HG03575 (cell line): ENCODE measurements around the gene FAM120B.

Experiments used
- ATAC-seq: cut with Tn5 transposase; IDR thresholded peaks from one replicate; pipeline ENCODE4 v1.9.1; 2021; ENCODE audit not compliant: unreplicated experiment, insufficient number of reproducible peaks, low FRiP score; ENCODE audit errors: extremely low read depth

The FAM120B gene

GRCh38 chr6:170424604-170425126, 118.1 kb downstream of the FAM120B start:
- no peak for ATAC-seq

DNA sequence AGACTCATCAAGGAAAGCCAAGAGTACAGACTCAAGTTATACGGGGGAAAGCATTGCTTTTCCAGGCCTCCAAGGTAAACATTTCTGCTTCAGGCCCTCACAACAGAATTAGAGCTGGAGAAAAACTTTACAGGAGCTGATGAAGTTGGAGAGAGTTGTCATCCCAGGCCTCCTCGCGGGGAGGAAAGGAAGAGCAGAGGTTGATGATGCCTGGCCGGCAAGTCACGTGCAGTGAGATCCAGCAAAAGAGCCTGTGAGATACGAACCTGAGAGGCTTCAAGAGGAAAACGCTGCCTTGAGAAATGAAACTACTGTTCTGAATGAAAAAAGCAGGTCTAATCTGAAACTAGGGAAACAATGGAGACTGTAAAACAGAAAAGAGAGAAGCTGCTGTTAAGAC, 122.9 kb downstream of the FAM120B start:
- no peak for ATAC-seq

GRCh38 chr6:170433163-170434116, 126.9 kb downstream of the FAM120B start:
- ATAC-seq, result no peak

DNA sequence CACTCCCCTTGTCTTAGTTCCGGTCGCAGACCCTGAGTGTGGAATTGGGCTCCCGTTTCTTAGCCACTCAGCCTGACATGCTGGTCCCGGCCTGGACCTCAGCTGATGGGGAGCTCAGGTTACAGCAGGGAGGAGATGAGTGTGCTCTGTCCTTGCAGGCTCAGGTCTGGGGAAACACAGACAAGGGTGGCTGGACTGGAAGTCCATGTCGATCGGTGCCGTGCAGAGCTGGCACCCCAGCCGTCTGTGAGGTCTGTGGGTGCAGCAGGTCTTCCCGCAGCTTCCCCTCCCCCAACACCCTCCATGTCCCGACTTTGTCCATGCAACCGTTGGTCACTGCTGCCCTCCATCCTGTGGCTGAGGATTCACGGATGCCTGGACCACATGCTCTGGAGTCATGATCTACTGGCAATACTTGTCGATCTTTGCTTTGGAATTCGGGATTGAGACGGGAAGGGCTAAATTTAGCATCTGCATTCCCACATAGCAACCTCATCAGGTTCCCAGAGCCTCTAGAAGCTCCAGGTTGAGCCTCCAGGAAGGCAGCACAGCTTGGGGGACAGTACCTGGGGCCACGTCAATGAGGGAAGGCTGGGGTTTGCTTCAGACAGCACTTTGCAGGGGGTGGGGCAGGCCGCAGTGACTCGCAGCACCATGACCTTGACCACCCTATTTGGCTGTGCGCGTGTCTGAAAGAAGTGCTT, 127.7 kb downstream of the FAM120B start:
- ATAC-seq, result no peak

- no peak for ATAC-seq
Observed at GRCh38 chr6:170434821-170435155, 128.2 kb downstream of the FAM120B start.

GRCh38 chr6:170435766-170436165, 129.2 kb downstream of the FAM120B start:
- ATAC-seq, result no peak

DNA sequence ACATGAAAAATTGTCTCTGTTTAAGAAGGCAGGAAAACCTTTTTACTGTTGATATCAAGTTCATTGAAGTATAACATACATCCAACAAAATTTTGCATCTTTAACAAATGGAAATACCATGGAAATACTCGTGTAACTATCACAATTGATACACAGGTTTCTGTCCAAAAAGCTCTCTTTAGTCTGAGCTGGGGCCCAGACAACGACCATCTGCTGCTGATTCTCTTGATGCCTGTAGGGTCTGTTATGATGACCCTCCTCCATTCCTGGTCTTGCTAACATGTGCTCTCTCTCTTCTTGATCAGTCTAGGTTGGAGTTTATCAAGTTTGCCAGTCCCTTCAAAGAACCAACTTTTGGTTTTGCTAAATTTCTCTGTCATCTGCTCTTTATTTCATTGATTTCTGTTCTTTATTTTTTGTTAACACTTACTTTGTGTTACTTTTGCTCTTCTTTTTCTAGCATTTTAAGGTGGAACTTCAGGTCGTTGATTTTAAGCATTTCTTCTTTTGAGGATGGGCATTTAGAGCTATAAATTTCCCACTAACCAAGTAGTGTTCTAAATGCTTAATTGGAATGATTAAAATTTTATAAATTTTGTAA, 129.8 kb downstream of the FAM120B start:
- ATAC-seq, result no peak

DNA sequence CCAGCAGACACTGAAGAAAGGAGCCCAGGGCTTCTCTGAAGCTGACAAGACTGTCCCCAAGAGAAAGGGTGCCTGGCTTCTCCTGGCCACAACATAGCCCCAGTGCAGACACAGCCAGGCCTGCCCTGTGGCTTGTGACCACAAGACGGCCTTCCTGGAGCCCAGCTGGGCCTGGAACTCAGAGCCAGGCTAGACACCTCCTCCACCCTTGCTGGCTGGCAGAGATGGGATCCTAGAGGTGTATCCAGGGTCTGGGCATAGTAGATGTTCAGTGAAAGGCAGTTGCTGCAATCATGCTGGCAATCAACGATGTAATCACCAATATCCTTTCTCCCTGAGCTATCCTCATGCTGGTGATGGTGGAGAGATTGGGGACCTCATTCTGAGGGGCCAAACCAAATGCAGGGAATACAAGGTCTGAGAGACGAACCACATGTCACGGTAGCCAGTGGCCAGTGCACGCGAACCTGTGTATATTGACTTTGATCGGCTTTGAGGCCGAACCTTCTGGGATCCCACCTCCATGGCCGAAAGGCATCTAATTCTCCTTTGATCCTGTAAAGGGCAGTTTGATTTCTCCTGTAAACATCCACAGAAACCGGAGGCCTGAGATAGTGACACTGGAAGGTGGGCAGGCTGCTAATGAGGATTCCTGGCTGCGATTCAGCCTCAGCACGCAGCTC, 131.3 kb downstream of the FAM120B start:
- no peak for ATAC-seq

- no peak for ATAC-seq
Observed at GRCh38 chr6:170438402-170438753, 131.8 kb downstream of the FAM120B start.

DNA sequence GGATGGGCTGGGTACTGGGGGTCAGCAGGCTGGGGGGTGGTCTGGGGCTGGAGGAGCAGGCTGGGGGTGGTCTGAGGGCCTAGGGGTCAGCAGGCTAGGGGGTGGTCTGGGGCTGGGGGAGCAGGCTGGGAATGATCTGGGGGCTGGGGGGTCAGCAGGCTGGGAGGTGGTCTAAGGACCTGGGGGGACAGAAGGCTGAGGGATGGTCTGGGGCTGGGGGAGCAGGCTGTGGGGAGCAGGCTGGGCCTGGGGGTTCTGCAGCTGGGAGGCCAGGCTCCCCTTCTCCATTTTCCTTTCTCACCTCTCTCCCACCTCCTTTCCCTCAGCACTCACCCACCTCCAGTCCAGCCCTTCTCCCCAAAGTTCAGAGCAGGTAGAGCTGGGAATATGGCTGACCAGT, 132.3 kb downstream of the FAM120B start:
- no peak for ATAC-seq

DNA sequence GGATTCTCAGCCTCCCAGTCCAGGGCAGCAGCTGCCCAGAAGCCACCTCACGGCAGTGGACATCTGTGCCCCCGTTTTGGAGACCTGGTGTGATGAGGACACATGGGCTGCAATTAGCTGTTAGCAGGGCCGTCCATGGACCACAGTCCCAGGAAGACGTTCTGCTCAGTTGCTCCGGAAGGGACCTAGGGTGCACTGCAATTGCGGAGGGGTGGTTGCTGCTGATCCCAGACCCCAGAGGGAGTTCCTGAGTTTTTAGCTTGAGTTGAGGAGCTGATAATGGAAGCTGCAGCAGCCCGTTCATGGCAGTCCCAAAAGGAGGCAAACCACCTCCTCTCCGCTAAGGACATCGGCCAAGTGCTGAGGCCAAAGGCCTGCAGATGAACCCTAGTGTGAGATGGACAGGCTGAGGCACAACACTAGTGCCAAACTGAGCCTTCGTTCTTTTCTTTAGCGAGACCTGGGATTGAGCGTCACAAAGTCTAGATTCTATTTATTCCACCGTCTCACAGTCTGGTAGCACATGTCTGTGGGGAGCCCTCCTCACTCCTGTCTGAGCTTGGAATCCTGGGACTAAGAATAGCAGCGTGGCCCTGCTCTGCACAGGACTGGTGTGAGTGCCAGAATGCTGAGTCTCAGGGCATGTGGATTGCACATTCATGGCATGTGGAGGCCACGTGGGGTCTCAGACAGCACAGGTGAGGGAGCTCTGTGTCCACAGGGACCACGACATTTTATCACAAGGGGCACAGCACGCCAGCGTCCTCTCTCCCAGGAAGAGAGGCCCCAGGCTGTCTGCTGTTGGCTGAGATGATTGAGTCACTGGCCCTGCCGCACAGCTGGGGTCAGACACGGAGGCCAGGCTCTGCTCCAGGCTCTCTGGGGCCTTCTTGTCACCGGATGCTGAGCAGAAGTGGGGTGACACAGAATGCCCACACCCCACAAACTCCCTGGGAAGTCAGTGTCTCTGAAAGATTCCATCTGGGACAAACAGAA, 133.1 kb downstream of the FAM120B start:
- ATAC-seq, result no peak

DNA sequence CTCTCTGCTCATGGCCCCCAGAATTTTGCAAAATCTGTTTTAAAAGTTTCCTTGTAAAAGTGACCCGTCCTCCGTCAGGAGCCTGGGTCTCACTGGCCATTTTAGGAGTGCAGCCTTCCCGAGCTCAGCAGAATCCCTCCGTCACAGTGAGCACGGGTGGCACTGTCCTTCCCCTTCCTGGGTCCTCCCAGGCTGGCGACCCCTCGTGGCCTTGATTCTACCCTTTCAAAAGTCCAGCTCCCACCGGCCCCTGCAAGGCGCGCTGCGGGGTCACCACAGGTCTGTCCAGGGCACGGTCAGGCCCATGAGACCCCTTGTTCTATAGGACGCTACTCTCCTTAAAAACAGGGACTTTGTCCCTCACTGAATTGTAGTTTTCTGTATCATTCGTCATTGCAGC, 133.9 kb downstream of the FAM120B start:
- no peak for ATAC-seq

DNA sequence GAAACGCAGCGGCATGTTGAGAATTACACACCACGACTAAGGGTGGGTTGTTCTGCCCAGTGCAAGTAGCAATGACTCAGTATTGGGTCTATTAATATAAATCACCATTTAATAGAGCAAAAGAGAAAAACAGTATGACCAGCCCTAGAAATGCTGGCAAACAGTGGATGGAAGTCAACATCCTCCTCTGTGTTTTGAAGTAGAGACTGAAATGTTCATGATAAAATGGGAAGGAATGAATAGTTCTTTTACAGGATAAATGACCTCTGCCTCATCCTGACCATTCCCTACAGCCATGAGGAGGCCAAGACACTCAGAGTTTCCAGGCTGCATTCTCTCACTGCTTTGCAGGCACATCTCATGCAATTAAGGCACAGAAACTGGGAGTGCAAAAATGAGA, 134.8 kb downstream of the FAM120B start:
- ATAC-seq, result no peak

DNA sequence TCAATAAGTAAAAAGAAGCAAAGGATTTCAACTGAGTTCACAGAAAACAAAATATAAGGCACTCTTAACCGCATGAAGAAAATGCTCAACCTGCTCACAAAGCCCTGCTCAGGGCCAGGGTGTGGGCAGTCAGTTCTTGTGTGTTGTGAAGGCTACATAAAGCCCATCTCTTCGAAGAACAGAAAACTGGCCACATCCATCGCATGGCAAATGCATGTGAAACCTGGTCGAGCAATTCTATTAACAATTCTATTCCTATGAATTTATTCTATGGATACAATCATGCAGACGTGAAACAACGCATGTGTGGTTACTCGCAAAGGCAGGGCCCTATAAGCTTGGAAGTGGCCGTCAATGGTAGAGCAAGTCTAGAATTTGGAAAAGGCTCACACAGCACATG, 136.0 kb downstream of the FAM120B start:
- no peak for ATAC-seq

DNA sequence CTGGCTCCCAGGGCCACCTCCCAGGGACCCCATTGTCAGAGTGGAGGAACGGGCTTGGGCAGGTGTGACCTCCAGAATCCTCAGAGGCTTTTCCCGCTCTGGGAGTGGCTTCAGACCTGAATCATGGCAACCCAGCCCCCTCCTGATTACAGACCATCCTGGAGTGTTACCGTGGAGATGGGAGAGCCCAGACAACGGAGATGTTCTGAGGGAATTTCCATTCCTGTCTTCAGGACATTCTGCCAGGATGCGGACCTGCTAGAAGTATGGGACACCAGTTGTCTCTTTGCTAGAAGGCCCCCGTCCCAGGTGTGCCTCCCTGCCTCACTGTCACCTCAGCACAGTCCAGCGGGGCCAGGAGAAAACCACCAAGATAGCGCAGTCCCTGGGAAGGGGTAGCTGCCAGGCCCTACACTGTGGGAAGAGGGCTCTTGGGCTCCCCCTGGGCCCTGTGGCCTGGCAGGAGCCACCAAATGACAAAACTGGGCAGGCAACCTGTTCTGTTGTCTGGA, 136.6 kb downstream of the FAM120B start:
- ATAC-seq, result no peak

- no peak for ATAC-seq
Observed at GRCh38 chr6:170444056-170444591, 137.6 kb downstream of the FAM120B start.

DNA sequence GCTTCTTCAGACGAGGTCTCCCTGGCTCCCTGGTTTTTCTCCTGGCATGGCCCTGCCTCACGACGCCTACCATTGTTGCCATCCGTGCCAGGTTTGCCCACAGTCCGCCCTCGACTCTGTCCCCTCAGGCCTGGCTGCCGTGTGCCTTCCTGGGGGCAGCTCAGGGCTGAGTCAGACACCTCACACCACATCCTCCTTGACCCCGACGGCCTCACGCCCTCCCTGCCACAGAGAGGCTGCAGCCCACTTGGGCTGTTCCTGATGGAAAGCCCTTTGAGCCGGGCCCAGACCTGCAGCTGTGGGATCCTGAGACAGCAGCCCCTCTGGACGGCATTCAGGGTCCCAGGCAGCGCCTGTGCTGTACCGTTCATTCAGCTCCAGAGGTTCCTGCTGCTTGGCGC, 138.3 kb downstream of the FAM120B start:
- no peak for ATAC-seq

DNA sequence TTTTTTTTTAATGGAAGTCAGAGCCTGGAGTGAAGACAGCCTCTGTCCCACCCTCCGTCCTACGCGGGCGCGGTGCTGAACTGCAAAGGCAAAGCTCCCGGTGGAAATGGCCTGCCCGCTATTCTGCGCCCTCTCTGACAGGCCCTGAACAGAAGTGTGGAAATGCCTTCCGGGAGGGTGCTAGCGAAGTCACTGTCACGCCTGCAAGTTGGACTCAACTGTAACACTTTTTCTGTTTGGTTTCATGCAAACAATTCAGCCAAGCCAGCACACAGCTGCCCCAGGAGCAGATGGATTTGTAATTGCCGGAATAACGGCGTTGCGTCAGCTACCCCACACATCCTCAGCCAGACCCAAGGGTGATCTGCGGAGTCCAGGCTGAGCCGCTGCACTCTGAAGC, 138.9 kb downstream of the FAM120B start:
- no peak for ATAC-seq
